Measurements from ENCODE around the gene USB1. TPM values are rescaled to one million over a fixed set of nuclear protein-coding genes. Genes with fewer than 3 reads are reported as not detected.

The USB1 gene
- total RNA-seq, 1 experiment from 2014 or later, result 66.0 TPM

DNA sequence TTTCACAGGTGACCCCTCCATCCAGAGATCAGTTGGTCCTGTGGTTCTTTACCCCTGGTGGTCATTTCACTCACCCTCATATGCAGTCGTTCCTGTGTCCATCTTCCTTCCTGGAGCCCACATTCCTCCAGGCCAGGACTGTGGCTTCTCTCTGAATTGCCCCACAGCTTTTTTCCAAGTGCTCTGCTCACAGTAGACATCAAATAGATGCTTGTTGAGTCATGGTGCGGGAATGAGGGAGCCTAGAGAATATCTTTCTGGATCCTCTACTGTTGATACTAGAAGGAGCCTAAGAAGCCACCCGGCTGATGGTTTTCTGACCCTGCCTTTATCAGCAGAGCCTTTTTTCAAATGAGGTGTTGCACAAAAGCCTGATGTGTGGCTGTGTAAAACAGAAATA is 10.4 kb downstream of the USB1 start:
- no peaks in the 10 kb centered on the region for H3K9me2 ChIP-seq (ENCODE audit: insufficient read depth)
- no TSS peak for BruUV-seq (replicated peaks)
- no peak overlapping the region for H3K27ac ChIP-seq
- H4K20me1 ChIP-seq (ENCODE audit: insufficient read depth), result no peaks in the 10 kb centered on the region; the same call in 1 of the 2 replicates
- TF ChIP-seq EZH2 (IDR thresholded peaks at IDR 0.05; ENCODE audit: low read depth), result no peak
- no peak for TF ChIP-seq CTCF (conservative IDR thresholded peaks at IDR 0.05)
- no peaks in the 10 kb centered on the region for H3K36me3 ChIP-seq (ENCODE audit: low read depth)
- no peaks in the 10 kb centered on the region; the same call in 1 of the 2 replicates for H3F3A ChIP-seq (ENCODE audit: insufficient read depth, low read depth)
- no peak for DNase-seq
- no peak overlapping the region for H3K4me2 ChIP-seq
- CTCF ChIA-PET, result interaction anchor here (0.5 kb wide), 1 partner anchor 12 kb away, joined by 5 read pairs; no protein-coding TSS in a partner anchor
- no peaks in the 10 kb centered on the region for H3K9me3 ChIP-seq (ENCODE audit: insufficient read depth, low read depth)
- H2AFZ ChIP-seq, result no peak overlapping the region
- no peaks in the 10 kb centered on the region for H3K4me1 ChIP-seq (replicated peaks; ENCODE audit: insufficient read depth)
- no peaks in the 10 kb centered on the region for H3K79me2 ChIP-seq (ENCODE audit: low read depth)
- H3K4me3 ChIP-seq, result no peak overlapping the region
- H3K27me3 ChIP-seq (ENCODE audit: insufficient read depth, low read depth), result no peaks in the 10 kb centered on the region
- intact Hi-C loops (cut with micrococcal nuclease; ENCODE audit: unreplicated experiment), result no loop called here
- POLR2A ChIA-PET (ENCODE audit: unreplicated experiment), result no interaction called here

- intact Hi-C loops (cut with micrococcal nuclease; ENCODE audit: unreplicated experiment), result no loop called here
- no peaks in the 10 kb centered on the region for H3K36me3 ChIP-seq (ENCODE audit: low read depth)
- ChIA-PET POLR2A (ENCODE audit: unreplicated experiment) (no interaction called here), CTCF (no interaction called here)
- no peaks in the 10 kb centered on the region for H3K9me2 ChIP-seq (ENCODE audit: insufficient read depth)
- H3K4me3 ChIP-seq, result no peak overlapping the region
- no peak overlapping the region for H3K4me2 ChIP-seq
- H3K4me1 ChIP-seq (replicated peaks; ENCODE audit: insufficient read depth), result no peaks in the 10 kb centered on the region
- H4K20me1 ChIP-seq (ENCODE audit: insufficient read depth), result no peaks in the 10 kb centered on the region; the same call in 1 of the 2 replicates
- no peaks in the 10 kb centered on the region for H3K9me3 ChIP-seq (ENCODE audit: insufficient read depth, low read depth)
- H3F3A ChIP-seq (ENCODE audit: insufficient read depth, low read depth), result no peaks in the 10 kb centered on the region; the same call in 1 of the 2 replicates
- DNase-seq, result no peak
- H2AFZ ChIP-seq, result no peak overlapping the region
- no peaks in the 10 kb centered on the region for H3K27me3 ChIP-seq (ENCODE audit: insufficient read depth, low read depth)
- no peaks in the 10 kb centered on the region for H3K79me2 ChIP-seq (ENCODE audit: low read depth)
- no TSS peak for BruUV-seq (replicated peaks)
- H3K27ac ChIP-seq, result no peak overlapping the region
- TF ChIP-seq CTCF (conservative IDR thresholded peaks at IDR 0.05) (no peak), EZH2 (IDR thresholded peaks at IDR 0.05; ENCODE audit: low read depth) (no peak)
Observed at GRCh38 chr16:58012481-58012880, 11.3 kb downstream of the USB1 start.

DNA sequence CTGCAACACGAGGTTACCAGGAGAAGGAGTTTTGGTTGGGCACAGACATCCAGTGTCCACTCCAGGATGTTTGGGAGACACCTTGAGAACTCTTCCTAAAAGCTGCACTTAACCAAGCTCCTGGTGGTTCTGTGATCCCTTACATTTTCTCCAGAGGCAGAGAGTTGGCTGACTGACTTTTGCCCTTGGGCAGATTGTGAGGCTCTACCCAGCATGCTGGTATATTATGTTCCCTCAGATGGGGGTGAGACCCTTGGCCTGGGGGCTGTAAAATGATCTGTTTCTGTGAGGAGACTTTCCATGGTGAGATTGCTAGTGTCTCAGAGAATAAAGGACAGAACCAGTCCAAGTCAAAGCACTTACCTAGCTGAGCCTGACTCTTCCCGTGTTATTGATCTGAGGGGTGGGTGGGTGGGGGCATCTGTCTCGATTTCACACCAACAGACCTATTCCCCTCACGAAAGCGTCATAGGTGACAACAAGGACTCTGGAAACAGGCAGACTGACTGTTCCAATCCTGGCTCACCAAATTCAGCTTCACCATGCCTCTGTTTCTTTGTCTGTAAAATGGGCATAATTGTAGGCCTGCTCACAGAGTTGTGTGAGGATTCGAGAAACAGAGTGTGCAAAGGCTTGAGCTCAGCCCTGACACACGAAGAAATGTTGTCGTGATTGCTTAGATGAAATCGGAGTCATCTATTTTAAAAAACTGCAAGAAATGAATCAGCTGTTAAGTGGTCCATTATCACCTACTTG is 12.2 kb downstream of the USB1 start:
- POLR2A ChIA-PET (ENCODE audit: unreplicated experiment), result no interaction called here
- Histone ChIP-seq H3K9me2 (ENCODE audit: insufficient read depth) (no peaks in the 10 kb centered on the region), H3K9me3 (ENCODE audit: insufficient read depth, low read depth) (no peaks in the 10 kb centered on the region), H4K20me1 (ENCODE audit: insufficient read depth) (no peaks in the 10 kb centered on the region; the same call in 1 of the 2 replicates), H3K4me2 (no peak overlapping the region), H2AFZ (no peak overlapping the region), H3K27ac (no peak overlapping the region), H3K4me1 (replicated peaks; ENCODE audit: insufficient read depth) (no peaks in the 10 kb centered on the region), H3K79me2 (ENCODE audit: low read depth) (no peaks in the 10 kb centered on the region), H3F3A (ENCODE audit: insufficient read depth, low read depth) (no peaks in the 10 kb centered on the region; the same call in 1 of the 2 replicates), H3K27me3 (ENCODE audit: insufficient read depth, low read depth) (no peaks in the 10 kb centered on the region), H3K4me3 (no peak overlapping the region), H3K36me3 (ENCODE audit: low read depth) (no peaks in the 10 kb centered on the region)
- TF ChIP-seq CTCF (conservative IDR thresholded peaks at IDR 0.05) (no peak), EZH2 (IDR thresholded peaks at IDR 0.05; ENCODE audit: low read depth) (no peak)
- intact Hi-C loops (cut with micrococcal nuclease; ENCODE audit: unreplicated experiment), result no loop called here
- DNase-seq, result no peak
- CTCF ChIA-PET, result no interaction called here
- no TSS peak for BruUV-seq (replicated peaks)
